Upper lobe of right lung (tissue), 1 donor: Measurements from ENCODE around the gene OR2F1. TPM values are rescaled to one million over a fixed set of nuclear protein-coding genes. Genes with fewer than 3 reads are reported as not detected.

Source experiments
- ATAC-seq: fragments of 200-7000 bp; cut with Tn5 transposase; one replicate; pipeline ENCODE4 v1.9.1; 2020; ENCODE audit warnings: mild to moderate bottlenecking, moderate library complexity
- DNase-seq: peaks from one replicate; pipeline ENCODE4 v3.0.0-alpha.2; 2020
- H3K27ac ChIP-seq: fragments of 200-600 bp; one replicate; pipeline ENCODE4 v1.8.0; 2022
- H3K27me3 ChIP-seq: fragments of 200-600 bp; one replicate; pipeline ENCODE4 v1.8.0; 2022; ENCODE audit warnings: mild to moderate bottlenecking
- H3K36me3 ChIP-seq: fragments of 200-600 bp; one replicate; pipeline ENCODE4 v1.8.0; 2022
- H3K4me1 ChIP-seq: fragments of 200-600 bp; one replicate; pipeline ENCODE4 v1.8.0; 2022
- H3K4me3 ChIP-seq: fragments of 200-600 bp; one replicate; pipeline ENCODE4 v1.8.0; 2022; ENCODE audit warnings: mild to moderate bottlenecking
- H3K9me3 ChIP-seq: fragments of 200-600 bp; one replicate; pipeline ENCODE4 v1.8.0; 2022
- intact Hi-C: fragments of 100-400 bp; cut with DNase I; formaldehyde crosslinking; loops from one replicate; pipeline ENCODE4 v1.11.0; 2022
- total RNA-seq: library from RNA; stranded (reverse); fragmentation: NEBNext Ultra II Directional; extraction: Animal tissue kit (Norgen Biotek cat#: 25700); gene quantifications from one replicate; pipeline ENCODE4 v1.2.1, GENCODE V29; 2021
- TF ChIP-seq, protein P1 (sequence below): fragments of 200-600 bp; IDR thresholded peaks from one replicate; pipeline ENCODE4 v1.8.0; 2022; ENCODE audit warnings: antibody characterized with exemption
- donor health status: DM: no; HTN: yes; CAD: no; lungs with severe emphysema.

OR2F1 gene
- total RNA-seq, 1 donor from 2014 or later = not detected

DNA sequence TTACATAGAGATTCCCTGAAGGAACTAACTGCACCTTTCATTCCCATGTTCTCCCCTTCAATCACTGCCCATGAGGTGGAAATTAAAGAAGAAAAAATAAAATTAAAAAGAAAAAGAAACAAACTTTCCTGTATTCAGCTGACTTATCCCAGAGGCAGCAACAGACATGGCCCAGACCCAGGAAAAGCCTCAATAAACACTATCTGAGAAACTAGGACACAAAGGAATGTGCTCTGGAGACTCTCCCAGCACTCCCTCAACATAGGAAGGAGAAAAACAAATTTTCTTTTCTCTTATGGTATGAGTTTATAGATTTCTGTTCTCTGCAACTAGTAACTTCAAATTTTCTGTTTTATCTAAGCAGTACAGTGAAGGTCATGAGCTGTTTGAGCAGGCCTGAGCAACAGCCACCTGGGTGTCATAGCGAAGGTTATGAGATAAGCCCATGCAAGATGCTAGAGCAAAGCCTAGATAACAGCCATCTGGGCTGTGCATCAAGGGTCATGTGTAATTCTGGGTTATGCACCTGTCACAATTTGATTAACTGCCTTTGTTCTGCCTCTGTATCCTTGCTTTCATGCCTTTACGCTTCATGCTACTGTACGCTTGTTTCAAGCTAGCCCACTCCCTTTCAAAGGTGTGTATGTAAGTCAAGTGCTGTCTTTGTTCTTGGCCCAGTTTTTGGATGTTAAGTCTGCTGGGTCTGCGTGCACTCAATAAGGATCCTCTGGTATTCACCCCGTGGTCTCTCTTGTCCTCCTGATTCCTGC lies 34.5 kb downstream of the OR2F1 start:
- Histone ChIP-seq H3K27ac (no peak overlapping the region), H3K4me1 (no peaks in the 10 kb centered on the region), H3K4me3 (no peak overlapping the region), H3K36me3 (no peaks in the 10 kb centered on the region), H3K9me3 (no peaks in the 10 kb centered on the region), H3K27me3 (no peaks in the 10 kb centered on the region)
- TF ChIP-seq, protein P1, sequence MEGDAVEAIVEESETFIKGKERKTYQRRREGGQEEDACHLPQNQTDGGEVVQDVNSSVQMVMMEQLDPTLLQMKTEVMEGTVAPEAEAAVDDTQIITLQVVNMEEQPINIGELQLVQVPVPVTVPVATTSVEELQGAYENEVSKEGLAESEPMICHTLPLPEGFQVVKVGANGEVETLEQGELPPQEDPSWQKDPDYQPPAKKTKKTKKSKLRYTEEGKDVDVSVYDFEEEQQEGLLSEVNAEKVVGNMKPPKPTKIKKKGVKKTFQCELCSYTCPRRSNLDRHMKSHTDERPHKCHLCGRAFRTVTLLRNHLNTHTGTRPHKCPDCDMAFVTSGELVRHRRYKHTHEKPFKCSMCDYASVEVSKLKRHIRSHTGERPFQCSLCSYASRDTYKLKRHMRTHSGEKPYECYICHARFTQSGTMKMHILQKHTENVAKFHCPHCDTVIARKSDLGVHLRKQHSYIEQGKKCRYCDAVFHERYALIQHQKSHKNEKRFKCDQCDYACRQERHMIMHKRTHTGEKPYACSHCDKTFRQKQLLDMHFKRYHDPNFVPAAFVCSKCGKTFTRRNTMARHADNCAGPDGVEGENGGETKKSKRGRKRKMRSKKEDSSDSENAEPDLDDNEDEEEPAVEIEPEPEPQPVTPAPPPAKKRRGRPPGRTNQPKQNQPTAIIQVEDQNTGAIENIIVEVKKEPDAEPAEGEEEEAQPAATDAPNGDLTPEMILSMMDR = no peak
- no peak for DNase-seq
- ATAC-seq = no peak
- intact Hi-C loops = no loop called here

DNA sequence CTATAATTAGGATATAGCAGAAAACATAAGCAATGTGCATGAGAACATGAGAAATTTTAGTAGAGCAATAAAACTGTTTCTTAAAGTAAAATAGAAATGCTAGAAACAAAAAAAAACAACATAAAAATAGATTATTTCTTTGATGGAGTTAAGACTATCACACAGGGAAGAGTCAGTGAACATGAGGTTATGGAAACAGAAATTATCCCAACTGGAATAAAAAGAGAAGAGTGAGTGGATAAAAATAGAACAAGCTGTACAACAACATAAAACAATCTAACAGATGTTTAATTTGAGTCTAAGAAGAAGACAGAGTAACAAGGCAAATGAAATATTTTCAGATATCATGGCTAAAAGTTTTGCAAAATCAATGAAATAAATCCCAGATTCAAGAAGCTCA lies 38.0 kb downstream of the OR2F1 start:
- intact Hi-C loops = no loop called here
- H3K27ac ChIP-seq = no peak overlapping the region
- H3K36me3 ChIP-seq = no peaks in the 10 kb centered on the region
- H3K9me3 ChIP-seq = no peaks in the 10 kb centered on the region
- no peaks in the 10 kb centered on the region for H3K27me3 ChIP-seq
- no peak overlapping the region for H3K4me3 ChIP-seq
- no peak for ATAC-seq
- TF ChIP-seq, protein P1 = no peak
- H3K4me1 ChIP-seq = no peaks in the 10 kb centered on the region
- no peak for DNase-seq

DNA sequence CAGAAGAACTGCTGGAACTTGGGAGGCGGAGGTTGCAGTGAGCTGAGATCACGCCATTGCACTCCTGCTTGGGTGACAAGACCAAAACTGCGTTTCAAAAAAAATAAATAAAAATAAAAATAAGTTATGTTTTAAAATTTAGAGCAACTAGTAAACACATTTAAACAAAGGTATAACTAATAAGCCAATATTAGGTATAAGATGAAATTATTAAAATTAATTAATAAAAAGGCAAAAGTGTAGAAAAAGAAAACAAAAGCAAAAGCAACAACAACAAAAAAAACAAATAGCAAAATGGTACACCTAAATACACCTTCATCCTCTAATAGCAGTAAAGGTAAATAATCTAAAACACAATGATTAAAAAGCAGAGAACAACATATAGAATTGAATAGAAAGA lies 39.3 kb downstream of the OR2F1 start:
- H3K4me1 ChIP-seq = no peaks in the 10 kb centered on the region
- H3K9me3 ChIP-seq = no peaks in the 10 kb centered on the region
- no peak for ATAC-seq
- no peak overlapping the region for H3K4me3 ChIP-seq
- H3K27me3 ChIP-seq = no peaks in the 10 kb centered on the region
- H3K27ac ChIP-seq = no peak overlapping the region
- no peak for DNase-seq
- TF ChIP-seq, protein P1 = no peak
- no peaks in the 10 kb centered on the region for H3K36me3 ChIP-seq
- intact Hi-C loops = no loop called here

DNA sequence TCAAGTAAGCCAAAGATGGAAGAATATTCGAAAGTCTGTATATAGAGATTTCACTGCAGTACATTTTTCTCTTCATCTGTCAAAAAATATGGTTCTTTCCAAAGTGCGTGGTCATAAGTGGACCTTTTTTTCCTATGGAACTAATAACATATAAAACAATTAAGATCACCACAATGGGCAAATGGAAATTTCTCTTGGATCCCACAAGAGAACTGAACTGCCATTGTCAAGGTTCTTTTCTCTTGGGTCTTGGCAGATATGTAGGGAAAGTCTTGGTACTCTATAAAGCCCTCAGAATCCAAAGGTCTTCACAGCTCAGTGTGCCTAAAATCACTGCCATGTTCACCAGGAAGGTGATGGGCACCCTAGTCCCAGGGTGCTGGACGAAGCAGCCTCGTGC lies 45.4 kb downstream of the OR2F1 start, which contains the start of gene OR6B1:
Gene OR6B1, plus strand, starts transcription at position 301 of the 400 bp plus-strand sequence. CDS start 3,677 bp downstream, outside the sequence.
- no peak for ATAC-seq

DNA sequence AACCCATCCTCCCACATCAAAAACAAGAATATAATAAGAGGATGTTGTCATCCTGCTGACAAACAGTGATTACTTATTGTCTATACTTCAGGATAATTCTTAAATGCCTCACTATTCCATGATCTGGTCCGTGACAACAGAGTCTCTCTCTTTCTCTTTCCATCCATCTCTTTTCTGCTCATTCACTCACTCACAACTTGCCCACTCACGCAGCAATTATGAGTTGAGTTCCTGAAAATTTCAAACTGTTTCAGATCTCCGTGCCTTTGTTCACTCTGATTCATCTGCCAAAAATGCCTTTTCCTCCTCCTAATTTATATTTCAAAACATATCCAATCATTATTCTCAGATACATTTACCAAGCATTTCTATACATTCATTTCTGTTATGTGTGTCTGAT lies 46.9 kb downstream of the OR2F1 start:
- intact Hi-C loops = no loop called here
- Histone ChIP-seq H3K27me3 (no peaks in the 10 kb centered on the region), H3K4me1 (no peaks in the 10 kb centered on the region), H3K9me3 (no peaks in the 10 kb centered on the region), H3K4me3 (no peak overlapping the region), H3K27ac (no peak overlapping the region), H3K36me3 (no peaks in the 10 kb centered on the region)
- ATAC-seq (no peak), DNase-seq (no peak)
- TF ChIP-seq, protein P1 = no peak

More for the DNA sequence above, 45.4 kb downstream of the OR2F1 start, which contains the start of gene OR6B1:
- H3K4me1 ChIP-seq = no peaks in the 10 kb centered on the region
- no peak within 1 kb of the TSS for H3K4me3 ChIP-seq
- TF ChIP-seq, protein P1 = no peak
- no peaks in the 10 kb centered on the region for H3K27me3 ChIP-seq
- no peaks in the 10 kb centered on the region for H3K9me3 ChIP-seq
- no peak within 1 kb of the TSS for H3K27ac ChIP-seq
- intact Hi-C loops = no loop called here
- no peak for DNase-seq
- H3K36me3 ChIP-seq = no peaks in the 10 kb centered on the region
